Measurements from ENCODE around the gene HNMT.
"Not testable (repeated sequence)": the region's sequence is repeated elsewhere in the genome, so short reads cannot be mapped to it uniquely, and the experiment has no call there.

HNMT gene

GRCh38 chr2:138016351-138017087, 52.2 kb downstream of the HNMT start:
- DNase-seq, result no peak

DNA sequence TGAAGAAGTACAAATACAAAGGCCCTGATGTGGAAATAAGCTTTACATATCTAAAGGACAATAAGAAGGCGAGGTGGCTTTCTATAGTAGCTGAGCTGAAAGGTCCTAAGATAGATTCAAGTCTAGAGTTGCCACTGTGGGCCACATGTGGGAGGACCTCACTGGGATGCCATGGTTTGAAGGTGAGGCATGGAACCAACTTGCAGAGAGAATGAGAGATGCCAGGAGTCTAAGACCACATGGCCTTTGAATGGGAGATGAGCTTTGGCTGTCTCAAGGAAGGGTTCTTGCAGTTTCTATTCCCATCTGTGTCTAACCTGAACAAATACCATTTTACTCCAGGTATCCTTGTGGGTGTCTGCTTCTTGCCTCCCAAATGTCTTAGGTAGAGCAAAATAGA, 53.6 kb downstream of the HNMT start:
- no peak for DNase-seq

GRCh38 chr2:138018866-138019688, 54.8 kb downstream of the HNMT start:
- DNase-seq, result no peak

- DNase-seq, result no peak
These were observed 56.2 kb downstream of the HNMT start for GRCh38 chr2:138020432-138020831.

- no peak for DNase-seq
These were observed 56.9 kb downstream of the HNMT start for GRCh38 chr2:138021154-138021553.

DNA sequence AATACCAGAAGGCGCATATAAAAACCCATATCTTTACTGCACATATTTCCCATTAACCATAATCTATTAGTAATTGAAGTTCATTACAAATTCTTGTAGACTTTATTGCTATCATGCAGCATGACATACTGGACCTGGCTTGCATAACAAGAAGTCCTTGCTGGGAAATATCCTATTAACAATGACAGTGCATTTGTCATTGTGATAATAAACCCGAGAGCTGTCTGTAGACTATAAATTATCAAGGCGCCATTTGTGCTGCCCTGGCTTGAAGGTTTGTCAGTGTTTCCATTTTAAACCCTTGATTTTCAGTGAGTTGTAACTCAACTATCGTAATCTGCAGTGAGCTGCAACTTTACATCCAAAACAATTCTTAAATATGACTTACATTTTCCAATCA, 59.0 kb downstream of the HNMT start:
- no peak for DNase-seq

DNA sequence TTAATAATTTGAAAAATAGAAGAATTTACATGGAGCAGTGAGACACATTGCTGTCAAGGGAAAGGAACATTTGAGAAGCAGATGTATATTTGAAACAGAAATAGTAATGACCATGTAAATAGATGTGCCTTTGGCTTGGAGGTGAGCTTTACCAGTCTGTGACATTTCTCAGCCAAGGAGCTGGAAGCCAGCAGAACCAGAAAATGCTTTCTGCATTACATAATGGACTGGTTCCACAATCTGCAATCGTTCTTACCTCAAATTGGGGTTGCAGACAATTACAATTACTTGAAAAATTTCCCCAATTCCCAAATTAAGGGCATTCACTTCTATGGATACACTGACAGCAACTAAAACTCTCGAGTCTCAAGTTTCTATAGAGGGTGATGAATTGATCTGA, 59.7 kb downstream of the HNMT start:
- DNase-seq, result no peak

GRCh38 chr2:138026111-138027020, 62.1 kb downstream of the HNMT start:
- DNase-seq, result no peak

- DNase-seq, result peak; percentile 27
These were observed 64.3 kb downstream of the HNMT start for GRCh38 chr2:138028538-138028937.

DNA sequence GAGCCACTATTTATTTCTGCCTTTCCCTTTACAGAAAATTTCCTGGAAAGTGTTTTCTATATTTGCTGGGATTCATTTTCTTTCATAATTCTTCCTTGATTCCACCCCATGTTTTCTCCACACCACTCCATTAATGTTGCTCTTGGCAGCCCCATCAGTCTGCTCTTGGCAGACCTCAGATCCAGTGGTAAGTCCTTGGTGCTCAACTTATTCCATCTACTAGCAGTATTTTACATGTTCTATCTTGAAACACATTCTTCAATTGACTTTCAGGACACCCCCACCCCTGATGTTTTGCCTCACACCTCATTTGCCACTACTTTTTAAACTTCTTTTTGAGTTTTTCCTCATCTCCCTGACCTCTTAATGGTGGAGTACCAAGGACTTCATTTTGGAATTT, 65.0 kb downstream of the HNMT start:
- no peak for DNase-seq

GRCh38 chr2:138030459-138030858, 66.2 kb downstream of the HNMT start:
- DNase-seq, result no peak

- DNase-seq, result no peak
These were observed 68.1 kb downstream of the HNMT start for GRCh38 chr2:138032334-138032733.

GRCh38 chr2:138034536-138034935, 70.3 kb downstream of the HNMT start:
- DNase-seq, result no peak

DNA sequence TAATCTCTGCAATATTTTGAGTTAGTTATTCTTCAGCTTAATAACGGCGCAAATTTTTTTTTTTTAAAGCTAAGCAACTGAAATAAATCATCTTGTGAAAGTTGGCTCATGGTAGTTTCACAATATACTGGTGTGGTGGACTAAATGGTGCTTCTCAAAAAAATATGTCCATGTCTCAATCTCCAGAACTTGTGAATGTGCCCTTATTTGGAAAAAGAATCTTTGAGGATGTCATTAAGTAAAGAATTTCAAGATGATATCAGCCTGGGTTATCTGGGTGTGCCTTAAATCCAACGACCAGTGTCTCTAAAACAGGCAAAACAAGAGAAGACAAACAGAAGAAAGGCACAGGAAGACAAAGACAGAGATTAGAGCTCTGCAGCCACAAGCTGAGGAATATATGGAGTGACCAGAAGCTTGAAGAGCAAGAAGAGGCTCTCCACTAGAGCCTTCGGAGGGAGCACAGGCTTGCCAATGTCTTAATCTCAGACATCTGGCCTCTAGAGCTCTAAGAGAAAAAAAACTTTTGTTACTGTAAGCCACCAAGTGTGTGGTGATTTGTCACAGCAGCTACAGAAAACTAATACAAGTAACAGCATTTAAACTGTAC, 71.4 kb downstream of the HNMT start:
- DNase-seq, result no peak

- no peak for DNase-seq
These were observed 72.2 kb downstream of the HNMT start for GRCh38 chr2:138036522-138036921.

DNA sequence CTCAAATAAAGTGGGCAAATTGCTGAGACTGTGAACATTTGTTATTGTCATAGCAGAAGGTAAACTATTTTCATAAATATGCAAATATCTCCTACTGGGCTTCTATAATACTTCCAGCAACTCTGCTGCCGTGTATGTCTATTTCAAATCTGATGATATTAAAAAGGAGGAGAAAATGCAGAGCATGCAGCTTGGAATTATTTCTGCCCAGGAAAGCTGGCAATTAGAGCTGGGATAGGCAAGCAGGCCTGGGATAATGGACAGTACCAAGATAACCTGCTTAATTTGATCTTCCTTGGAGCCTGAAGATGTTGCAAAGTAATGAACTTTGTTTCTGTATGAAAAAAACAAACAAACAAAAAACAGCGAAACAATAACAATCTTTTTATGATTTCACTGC, 72.8 kb downstream of the HNMT start:
- DNase-seq, result no peak

- DNase-seq, result no peak
These were observed 76.3 kb downstream of the HNMT start for GRCh38 chr2:138040616-138041015.

- DNase-seq, result no peak
These were observed 78.0 kb downstream of the HNMT start for GRCh38 chr2:138042311-138042710.

GRCh38 chr2:138043588-138043987, 79.3 kb downstream of the HNMT start:
- not testable (repeated sequence) for DNase-seq

DNA sequence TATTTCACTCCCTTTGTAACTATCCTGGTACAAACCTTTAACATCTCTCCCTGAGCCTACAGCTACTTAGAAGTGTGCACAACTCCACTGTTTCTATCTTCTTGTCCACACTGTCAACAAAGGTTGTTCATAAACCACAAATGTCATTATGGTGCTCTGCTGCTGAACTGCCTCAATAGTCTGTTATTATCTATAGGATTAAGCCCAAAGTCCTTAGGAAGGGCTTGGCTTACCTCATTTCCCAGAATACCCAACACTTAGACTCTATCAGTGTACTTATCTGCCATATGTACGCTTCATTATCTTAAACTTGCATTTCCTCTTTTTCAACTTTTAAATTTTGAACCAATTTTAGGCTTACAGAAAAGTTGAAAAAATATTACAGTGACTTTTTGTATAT, 94.2 kb downstream of the HNMT start:
- no peak for DNase-seq

DNA sequence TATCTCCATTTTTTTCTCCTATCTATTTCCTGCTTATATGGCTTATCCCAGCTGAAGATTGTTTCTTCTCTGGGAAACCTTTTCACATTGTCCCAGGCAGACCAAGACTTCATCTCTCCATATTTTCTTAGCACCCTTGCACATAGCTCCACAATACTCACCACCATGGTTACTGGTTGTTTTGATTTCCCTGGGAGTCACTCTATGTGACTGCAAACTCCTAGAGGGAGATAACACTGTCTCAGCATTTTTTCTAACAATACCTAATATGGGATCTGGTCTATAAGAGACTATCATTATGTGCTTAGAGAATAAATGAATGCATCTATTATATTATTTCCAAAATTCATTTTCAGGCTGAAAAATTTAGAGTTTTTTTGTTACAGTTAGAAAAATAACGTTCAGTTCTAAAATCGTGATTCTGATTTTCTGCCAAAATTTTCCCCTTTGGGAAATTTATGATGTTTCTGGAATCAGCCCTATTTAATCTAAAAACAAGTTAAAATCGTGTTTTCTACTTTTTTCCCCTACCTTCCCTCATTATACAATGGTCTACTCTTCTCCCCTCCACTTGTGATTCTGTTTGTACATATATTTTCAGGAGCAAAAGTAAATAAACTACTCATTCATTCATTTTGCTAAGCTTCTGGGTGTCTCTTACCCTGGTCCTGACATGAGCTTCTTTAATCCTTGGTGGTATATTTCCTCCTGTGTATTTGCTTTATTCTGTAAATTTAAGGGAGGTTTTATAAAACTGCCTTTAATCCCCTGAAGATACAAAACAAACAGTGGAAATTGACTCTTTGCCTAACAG, 95.4 kb downstream of the HNMT start:
- no peak for DNase-seq

GRCh38 chr2:138060301-138060635, 96.0 kb downstream of the HNMT start:
- peak; percentile 8 for DNase-seq

All from CD4-positive, alpha-beta T cell treated with Interferon gamma for 1 hour (primary cell).